Esophagus muscularis mucosa (tissue), 4 donors: ENCODE data around the gene GJA4. TPM values are rescaled to one million over a fixed set of nuclear protein-coding genes. Genes with fewer than 3 reads are reported as not detected.

Source experiments
- DNase-seq: peaks from one replicate; pipeline ENCODE4 v3.0.0-alpha.2; 2017; ENCODE audit errors: extremely low spot score
- H3K27ac ChIP-seq, 4 donors: fragments of 200-600 bp; sonication (generic); replicated peaks in 1 of 4; 1 replicate in 3 of 4; 2 replicates in 1 of 4; pipeline ENCODE4 v1.5.1; 2016 to 2019; ENCODE audit warnings: mild to moderate bottlenecking in 1 of 4
- H3K27me3 ChIP-seq, 4 donors: fragments of 200-600 bp; sonication (generic); one replicate each; pipeline versions ENCODE4 v1.5.1 to v1.6.0; 2016 to 2019
- H3K36me3 ChIP-seq, 4 donors: fragments of 200-600 bp; sonication (generic); one replicate each; pipeline ENCODE4 v1.5.1; 2016 to 2019
- H3K4me1 ChIP-seq, 4 donors: fragments of 200-600 bp; sonication (generic); one replicate each; pipeline ENCODE4 v1.5.1; 2016 to 2019
- H3K4me3 ChIP-seq, 4 donors: fragments of 200-600 bp; sonication (generic); 1 replicate in 2 of 4; 2 replicates in 2 of 4; pipeline ENCODE4 v1.5.1; 2016 to 2019; ENCODE audit warnings: mild to moderate bottlenecking in 4 of 4, moderate library complexity in 1 of 4
- H3K9me3 ChIP-seq, 4 donors: fragments of 200-600 bp; sonication (generic); 1 replicate in 3 of 4; 2 replicates in 1 of 4; pipeline ENCODE4 v1.5.1; 2016 to 2019
- CTCF ChIP-seq, 3 experiments: fragments of 200-600 bp in 2 of 3; fragments of 450-650 bp in 1 of 3; sonication (generic) in 2 of 3; IDR thresholded peaks; one replicate each; pipeline ENCODE4 v1.5.1; 2017 to 2019; ENCODE audit warnings: antibody characterized with exemption in 3 of 3, mild to moderate bottlenecking in 2 of 3, moderate library complexity in 1 of 3
- EP300 ChIP-seq: sonication (generic); formaldehyde crosslinking; IDR thresholded peaks from one replicate; pipeline ENCODE4 v1.6.1; 2017; ENCODE audit warnings: antibody characterized with exemption
- POLR2A ChIP-seq: fragments of 450-650 bp; IDR thresholded peaks from one replicate; pipeline ENCODE4 v1.6.1; 2017; ENCODE audit warnings: antibody characterized with exemption, moderate library complexity, mild to moderate bottlenecking, low read depth
- POLR2AphosphoS5 ChIP-seq, 2 donors: sonication (generic); formaldehyde crosslinking; IDR thresholded peaks; one replicate each; pipeline ENCODE4 v1.6.1; 2017; ENCODE audit warnings: antibody characterized with exemption in 2 of 2
- WGBS: methylation state at CpG from one replicate; pipeline ENCODE4 v1.1.5; 2018; 5-methylcytosine and 5-hydroxymethylcytosine counted together
- intact Hi-C: fragments of 100-400 bp; cut with DNase I; formaldehyde crosslinking; loops from one replicate; pipeline ENCODE4 v1.15.1; 2023
- total RNA-seq, 4 donors: library from RNA; depleted of rRNA; stranded (reverse); fragments of >200 nt; gene quantifications; one replicate each; pipeline versions ENCODE4 v1.1.0 to v1.2.1, GENCODE V29; 2016

Gene GJA4
- total RNA-seq, 4 donors from 2014 or later, result 5.8 to 41.0 (median 28.0) TPM

- peak; percentile 55 for DNase-seq
- 100% methylated on average over 2 of the region's 3 CpGs for WGBS
- TF ChIP-seq POLR2AphosphoS5 (IDR thresholded peaks at IDR 0.05), result no peak
- TF ChIP-seq EP300, result no peak
- no peak for TF ChIP-seq CTCF (IDR thresholded peaks at IDR 0.05)
- TF ChIP-seq POLR2A, result no peak
- Histone ChIP-seq H3K27me3 (no peaks in the 10 kb centered on the region), H3K9me3 (no peaks in the 10 kb centered on the region), H3K4me1 (peaks cover 32 to 66% (median 36%) of the 10 kb centered on the region in 4 donors), H3K4me3 (no peak overlapping the region), H3K36me3 (peaks cover 0 to 9% (median 0%) of the 10 kb centered on the region in 4 donors), H3K27ac (no peak overlapping the region)
- intact Hi-C loops, result no loop called here
Observed at GRCh38 chr1:34840426-34840825, 47.6 kb downstream of the GJA4 start.

DNA sequence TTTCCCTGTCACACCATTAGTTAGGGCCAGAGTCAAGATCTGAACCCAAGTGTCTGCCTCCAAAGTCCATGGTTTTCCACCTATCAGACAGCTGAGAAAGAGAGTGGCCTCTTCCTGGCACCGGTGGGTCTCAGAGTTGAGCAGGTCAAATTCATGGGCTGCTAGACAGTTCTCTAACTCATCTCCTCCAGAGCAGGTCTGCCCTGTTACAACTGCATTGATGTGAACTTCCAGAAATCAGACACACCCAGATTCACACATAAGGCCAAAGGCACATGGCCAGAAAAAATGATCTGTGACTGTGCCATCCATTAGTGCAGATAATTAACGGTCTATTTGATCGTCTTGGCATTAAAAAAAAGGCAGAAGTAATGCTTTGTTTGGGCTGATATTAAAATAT lies 49.3 kb downstream of the GJA4 start:
- intact Hi-C loops, result no loop called here

DNA sequence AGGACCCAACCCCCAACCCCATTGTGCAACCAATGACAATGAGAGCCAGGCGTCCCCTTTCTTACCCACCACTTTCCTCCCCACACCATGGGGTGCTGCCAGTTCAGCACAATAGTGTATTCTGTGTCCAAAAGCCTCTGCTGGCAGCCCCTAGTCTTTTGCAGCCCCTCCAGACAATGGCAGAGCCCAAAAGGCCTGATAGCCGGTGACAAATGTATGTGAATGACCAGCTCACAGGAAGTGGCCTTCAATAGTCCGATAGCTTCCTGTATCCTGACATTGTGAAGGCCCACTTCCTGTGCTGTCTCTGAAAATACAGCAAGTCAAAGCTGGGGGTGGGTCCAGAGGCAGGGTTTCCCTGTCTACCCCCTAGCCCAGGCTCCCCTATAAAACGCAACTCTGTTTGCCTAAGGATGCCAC lies 50.2 kb downstream of the GJA4 start:
- TF ChIP-seq POLR2A, result no peak
- TF ChIP-seq EP300, result no peak
- no peak for TF ChIP-seq CTCF (IDR thresholded peaks at IDR 0.05)
- no peak for TF ChIP-seq POLR2AphosphoS5 (IDR thresholded peaks at IDR 0.05)
- DNase-seq, result no peak
- Histone ChIP-seq H3K4me3 (no peak overlapping the region), H3K27me3 (no peaks in the 10 kb centered on the region), H3K4me1 (peaks cover 43 to 61% (median 54%) of the 10 kb centered on the region in 4 donors), H3K9me3 (no peaks in the 10 kb centered on the region), H3K36me3 (peaks cover 0 to 9% (median under 1%) of the 10 kb centered on the region in 4 donors), H3K27ac (peak overlapping the region in 1 of 4 donors; percentile 54)
- intact Hi-C loops, result no loop called here
- WGBS, result 61% methylated on average over 4 of the region's 4 CpGs

More for the DNA sequence above, 49.3 kb downstream of the GJA4 start:
- TF ChIP-seq POLR2A (no peak), EP300 (no peak), POLR2AphosphoS5 (IDR thresholded peaks at IDR 0.05) (no peak), CTCF (IDR thresholded peaks at IDR 0.05) (no peak)
- WGBS, result 80% methylated on average over 3 of the region's 3 CpGs
- H3K9me3 ChIP-seq, result no peaks in the 10 kb centered on the region
- peaks cover 0 to 9% (median 0%) of the 10 kb centered on the region in 4 donors for H3K36me3 ChIP-seq
- DNase-seq, result no peak
- peaks cover 43 to 63% (median 48%) of the 10 kb centered on the region in 4 donors for H3K4me1 ChIP-seq
- H3K27ac ChIP-seq, result no peak overlapping the region
- H3K27me3 ChIP-seq, result no peaks in the 10 kb centered on the region
- H3K4me3 ChIP-seq, result no peak overlapping the region

- peaks cover 0 to 12% (median 3%) of the 10 kb centered on the region in 4 donors for H3K36me3 ChIP-seq
- WGBS, result 70% methylated on average over 14 of the region's 14 CpGs
- H3K27me3 ChIP-seq, result no peaks in the 10 kb centered on the region
- no peak for DNase-seq
- TF ChIP-seq POLR2AphosphoS5 (IDR thresholded peaks at IDR 0.05), result no peak
- TF ChIP-seq POLR2A, result no peak
- TF ChIP-seq EP300, result no peak
- no peak for TF ChIP-seq CTCF (IDR thresholded peaks at IDR 0.05)
- H3K9me3 ChIP-seq, result no peaks in the 10 kb centered on the region
- H3K4me3 ChIP-seq, result no peak overlapping the region
- H3K4me1 ChIP-seq, result peaks cover 43 to 59% (median 54%) of the 10 kb centered on the region in 4 donors
- intact Hi-C loops, result no loop called here
- H3K27ac ChIP-seq, result peak overlapping the region in 3 of 4 donors; percentile 10 to 54 (median 28)
Observed at GRCh38 chr1:34843392-34844251, 50.8 kb downstream of the GJA4 start.
